Esophagus squamous epithelium (tissue), 4 donors: ENCODE results near the gene MRPL43.

ENCODE experiments used
- POLR2A ChIP-seq, 4 donors: fragments of 450-650 bp; IDR thresholded peaks; one replicate each; pipeline ENCODE4 v1.6.1; 2017; ENCODE audit warnings: antibody characterized with exemption in 4 of 4, mild to moderate bottlenecking in 4 of 4, moderate library complexity in 3 of 4
- TF ChIP-seq, protein P1 (sequence below), 6 experiments: fragments of 450-650 bp in 4 of 6; fragments of 200-600 bp in 2 of 6; sonication (generic) in 2 of 6; IDR thresholded peaks; one replicate each; pipeline ENCODE4 v1.5.1; 2016 to 2019; ENCODE audit warnings: antibody characterized with exemption in 6 of 6, mild to moderate bottlenecking in 4 of 6, moderate library complexity in 4 of 6

DNA sequence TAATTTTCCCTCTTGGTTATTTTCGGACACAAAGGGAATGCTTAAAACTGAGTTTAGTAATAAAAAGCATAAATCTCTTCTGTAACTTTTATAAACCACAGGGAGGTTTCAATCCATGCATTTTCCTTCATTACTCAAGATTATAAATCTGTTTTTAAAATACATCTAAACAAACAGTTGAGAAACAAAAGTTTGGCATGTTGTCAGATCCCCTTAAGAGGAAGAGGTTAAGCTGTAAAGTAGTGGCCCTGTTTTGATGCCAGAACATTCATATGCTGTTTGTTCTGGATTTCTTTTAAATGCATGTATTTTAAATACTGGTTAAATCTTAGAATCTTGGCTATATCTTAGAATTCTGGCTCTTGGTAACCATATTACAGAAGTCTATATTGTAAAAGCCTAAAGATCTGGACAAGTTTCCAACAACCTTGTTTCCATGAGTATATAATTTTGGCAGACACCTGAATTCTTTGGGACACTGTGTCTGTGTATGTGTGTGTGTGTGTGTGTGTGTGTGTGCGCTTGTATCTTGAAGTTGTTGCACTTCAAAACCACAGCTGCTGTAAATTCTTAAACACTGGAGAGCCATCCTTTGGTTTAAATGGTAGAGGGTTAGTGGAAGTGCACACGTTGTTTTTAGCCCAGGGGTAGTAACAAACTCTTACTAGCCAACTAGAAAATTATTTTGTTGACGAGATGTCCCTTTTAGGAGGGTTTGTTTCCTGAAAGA lies 24.8 kb downstream of the MRPL43 start:
- TF ChIP-seq, protein P1, sequence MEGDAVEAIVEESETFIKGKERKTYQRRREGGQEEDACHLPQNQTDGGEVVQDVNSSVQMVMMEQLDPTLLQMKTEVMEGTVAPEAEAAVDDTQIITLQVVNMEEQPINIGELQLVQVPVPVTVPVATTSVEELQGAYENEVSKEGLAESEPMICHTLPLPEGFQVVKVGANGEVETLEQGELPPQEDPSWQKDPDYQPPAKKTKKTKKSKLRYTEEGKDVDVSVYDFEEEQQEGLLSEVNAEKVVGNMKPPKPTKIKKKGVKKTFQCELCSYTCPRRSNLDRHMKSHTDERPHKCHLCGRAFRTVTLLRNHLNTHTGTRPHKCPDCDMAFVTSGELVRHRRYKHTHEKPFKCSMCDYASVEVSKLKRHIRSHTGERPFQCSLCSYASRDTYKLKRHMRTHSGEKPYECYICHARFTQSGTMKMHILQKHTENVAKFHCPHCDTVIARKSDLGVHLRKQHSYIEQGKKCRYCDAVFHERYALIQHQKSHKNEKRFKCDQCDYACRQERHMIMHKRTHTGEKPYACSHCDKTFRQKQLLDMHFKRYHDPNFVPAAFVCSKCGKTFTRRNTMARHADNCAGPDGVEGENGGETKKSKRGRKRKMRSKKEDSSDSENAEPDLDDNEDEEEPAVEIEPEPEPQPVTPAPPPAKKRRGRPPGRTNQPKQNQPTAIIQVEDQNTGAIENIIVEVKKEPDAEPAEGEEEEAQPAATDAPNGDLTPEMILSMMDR (IDR thresholded peaks at IDR 0.05), result no peak
- TF ChIP-seq POLR2A (IDR thresholded peaks at IDR 0.05), result no peak
